Mononuclear cell (primary cell): ENCODE measurements around the gene ZNF213. TPM values are rescaled to one million over a fixed set of nuclear protein-coding genes. Genes with fewer than 3 reads are reported as not detected.

ENCODE experiments used
- H3K27me3 ChIP-seq: 2 replicates; pipeline ENCODE4 v1.6.0; 2011; ENCODE audit warnings: low read length, control low read depth; ENCODE audit not compliant: insufficient read depth
- H3K4me1 ChIP-seq: 2 replicates; pipeline ENCODE4 v1.5.1; 2011; ENCODE audit warnings: mild to moderate bottlenecking, low read length, control low read depth; ENCODE audit not compliant: insufficient read depth
- H3K4me3 ChIP-seq: 2 replicates; pipeline ENCODE4 v1.5.1; 2011; ENCODE audit warnings: mild to moderate bottlenecking, low read length, moderate library complexity
- H3K9me3 ChIP-seq: 2 replicates; pipeline ENCODE4 v1.5.1; 2011; ENCODE audit warnings: low read depth, mild to moderate bottlenecking, control low read depth, low read length
- total RNA-seq: library from RNA; depleted of rRNA; stranded (reverse); fragments of >200 nt; gene quantifications from one replicate; pipeline ENCODE4 v1.2.3, GENCODE V29; 2012

Gene ZNF213
- total RNA-seq, 1 donor, result 1.6 TPM

DNA sequence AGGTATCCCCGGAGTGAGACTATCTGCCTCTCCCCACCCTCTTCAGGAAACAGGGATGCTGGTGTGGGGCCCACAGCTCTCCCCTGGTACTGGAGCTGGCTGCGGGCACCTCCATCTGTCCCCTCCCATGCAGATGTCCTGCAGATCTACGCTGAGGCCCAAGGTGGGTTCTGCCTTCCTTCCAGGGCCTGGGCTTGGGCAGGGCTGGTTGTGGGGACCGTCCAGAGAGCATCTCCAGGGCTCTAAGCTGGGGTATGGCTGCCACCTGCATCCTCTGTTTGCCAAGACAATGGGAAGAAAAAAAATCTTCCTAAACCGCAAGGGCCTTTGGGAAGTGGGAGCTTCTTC, 12.9 kb downstream of the ZNF213 start:
- no peaks in the 10 kb centered on the region for H3K27me3 ChIP-seq
- H3K4me1 ChIP-seq, result peaks cover 34% of the 10 kb centered on the region
- no peak overlapping the region for H3K4me3 ChIP-seq
- H3K9me3 ChIP-seq, result no peaks in the 10 kb centered on the region

DNA sequence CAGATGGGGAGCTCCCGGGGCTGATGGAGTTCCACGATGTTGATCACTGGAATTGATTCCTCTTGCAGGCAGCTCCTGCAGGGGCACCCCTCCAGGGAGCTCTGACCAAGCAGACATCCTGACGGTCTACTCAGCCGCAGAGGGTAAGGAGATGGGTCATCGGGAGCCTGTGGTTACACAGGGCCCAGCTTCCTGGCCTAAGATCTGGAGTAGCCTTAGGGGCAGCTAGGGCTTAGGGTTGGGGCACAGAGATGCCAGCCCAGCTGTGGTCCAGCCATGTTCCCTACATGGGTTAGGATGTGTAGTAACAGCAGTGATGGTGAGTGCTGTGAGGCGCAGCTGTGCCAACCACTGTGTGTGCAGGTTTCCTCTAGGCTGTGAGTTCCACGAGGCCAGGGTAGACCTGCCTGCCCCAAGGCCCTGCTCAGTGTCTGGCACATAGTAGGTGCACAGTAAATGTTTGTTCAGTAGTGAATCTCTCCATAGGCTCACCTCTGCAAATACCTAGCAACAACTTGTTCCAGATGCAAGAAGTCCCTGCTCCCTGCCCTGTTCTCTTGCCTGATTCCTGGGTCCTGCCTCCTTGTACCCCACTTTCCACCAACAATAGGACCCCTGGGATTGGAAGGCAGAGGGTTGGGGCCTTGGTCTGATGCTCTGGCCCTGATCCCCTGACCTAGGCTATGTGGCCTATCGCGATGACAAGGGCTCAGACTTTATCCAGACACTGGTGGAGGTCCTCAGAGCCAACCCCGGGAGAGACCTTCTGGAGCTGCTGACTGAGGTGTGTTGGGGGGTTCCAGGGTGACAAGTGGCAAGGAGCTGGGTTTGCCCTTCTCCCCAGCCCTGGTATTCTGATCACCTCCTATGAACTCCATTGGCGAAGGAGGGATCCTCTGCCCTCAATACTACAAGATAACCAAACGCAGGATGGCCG, 13.7 kb downstream of the ZNF213 start:
- Histone ChIP-seq H3K4me3 (no peak overlapping the region), H3K9me3 (no peaks in the 10 kb centered on the region), H3K4me1 (peaks cover 34% of the 10 kb centered on the region), H3K27me3 (no peaks in the 10 kb centered on the region)

DNA sequence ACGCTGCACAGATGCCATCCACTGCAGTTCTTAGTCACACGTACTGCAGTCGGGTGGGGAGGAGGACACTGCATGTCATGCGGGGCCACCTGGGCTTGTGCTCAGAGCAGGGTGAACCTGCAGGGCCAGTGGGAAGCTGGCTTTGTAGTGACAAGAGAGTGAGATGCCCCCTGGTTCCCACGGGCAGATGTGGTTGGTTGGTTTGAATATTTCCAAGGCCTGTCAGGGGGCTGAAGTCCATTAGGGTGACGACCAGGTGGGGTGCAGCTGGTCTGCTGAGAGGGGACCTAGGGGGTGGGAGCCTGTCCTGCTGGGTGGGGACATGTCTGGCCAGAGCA, 14.3 kb downstream of the ZNF213 start:
- H3K4me1 ChIP-seq, result peaks cover 34% of the 10 kb centered on the region
- no peaks in the 10 kb centered on the region for H3K27me3 ChIP-seq
- no peak overlapping the region for H3K4me3 ChIP-seq
- no peaks in the 10 kb centered on the region for H3K9me3 ChIP-seq

DNA sequence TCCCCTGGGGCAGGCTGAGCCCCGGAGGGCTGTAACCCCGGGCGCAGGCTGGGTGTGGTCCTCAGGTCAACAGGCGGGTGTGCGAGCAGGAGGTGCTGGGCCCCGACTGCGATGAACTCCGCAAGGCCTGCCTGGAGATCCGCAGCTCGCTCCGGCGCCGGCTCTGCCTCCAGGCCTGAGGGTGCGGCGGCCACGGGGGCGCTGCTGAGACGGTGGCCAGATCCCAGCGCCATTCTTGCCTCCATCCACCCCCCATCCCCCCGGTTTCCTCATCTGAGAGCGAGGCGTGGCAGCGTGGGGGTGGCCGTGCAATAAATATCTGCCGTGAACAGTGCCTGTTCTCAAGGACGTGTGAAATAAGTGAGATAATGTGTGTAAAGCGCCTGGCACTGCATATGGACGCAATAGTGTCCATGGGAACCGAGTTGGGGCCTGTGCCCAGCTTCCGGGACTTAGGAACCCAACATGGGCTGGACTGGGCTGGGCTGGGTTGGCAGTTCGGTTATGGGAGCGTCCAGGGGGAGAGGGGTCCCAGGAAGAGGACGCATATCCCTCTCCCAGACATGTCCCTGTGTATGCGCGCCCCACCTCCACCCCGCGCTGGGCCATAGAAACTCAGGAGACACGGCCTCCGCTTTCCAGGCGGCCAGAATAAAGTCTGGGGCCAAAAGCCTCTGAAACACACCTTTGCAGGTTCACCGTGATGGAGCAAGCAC, 15.0 kb downstream of the ZNF213 start:
- Histone ChIP-seq H3K4me3 (peak overlapping the region; percentile 64), H3K4me1 (peaks cover 34% of the 10 kb centered on the region), H3K9me3 (no peaks in the 10 kb centered on the region), H3K27me3 (no peaks in the 10 kb centered on the region)

DNA sequence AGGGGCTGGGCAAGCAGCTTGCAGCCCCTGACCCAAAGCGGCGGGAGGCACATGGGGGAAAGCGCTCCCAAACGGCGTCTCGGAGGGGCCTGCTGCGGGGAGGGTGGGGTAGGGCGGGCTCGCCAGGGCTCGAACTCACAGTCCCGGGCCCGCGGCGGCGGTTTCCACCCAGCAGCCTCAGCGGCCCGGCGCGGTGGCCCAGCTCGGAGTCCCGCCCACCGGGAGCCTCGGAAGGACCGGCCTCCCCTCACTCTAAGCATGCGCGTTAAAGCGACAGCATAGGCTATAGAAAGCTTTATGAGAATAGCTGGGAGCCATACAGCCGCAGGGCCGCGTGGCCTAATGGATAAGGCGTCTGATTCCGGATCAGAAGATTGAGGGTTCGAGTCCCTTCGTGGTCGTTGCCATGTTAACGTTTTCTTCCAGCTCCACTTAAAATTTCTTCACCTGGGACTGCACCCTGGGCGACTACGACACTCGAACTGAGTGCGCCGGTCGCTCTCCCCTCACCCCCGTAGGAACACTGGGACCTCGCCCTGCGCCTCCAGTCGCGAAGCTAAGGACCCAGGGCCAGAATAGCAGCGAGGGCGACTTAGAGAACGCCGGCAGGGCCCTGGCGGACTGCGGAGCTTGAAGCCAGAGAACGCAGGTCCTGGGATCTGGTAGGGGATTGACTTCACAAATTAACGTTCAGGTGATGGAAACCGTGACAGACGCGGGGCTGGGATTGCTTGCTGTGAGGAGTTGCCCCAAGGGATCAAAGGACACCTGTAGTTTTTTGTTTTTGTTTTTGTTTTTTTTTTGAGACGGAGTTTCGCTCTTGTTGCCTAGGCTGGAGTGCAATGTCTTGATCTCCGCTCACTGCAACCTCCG, 15.8 kb downstream of the ZNF213 start:
- Histone ChIP-seq H3K9me3 (no peaks in the 10 kb centered on the region), H3K4me1 (peaks cover 34% of the 10 kb centered on the region), H3K4me3 (peak overlapping the region; percentile 64), H3K27me3 (no peaks in the 10 kb centered on the region)

DNA sequence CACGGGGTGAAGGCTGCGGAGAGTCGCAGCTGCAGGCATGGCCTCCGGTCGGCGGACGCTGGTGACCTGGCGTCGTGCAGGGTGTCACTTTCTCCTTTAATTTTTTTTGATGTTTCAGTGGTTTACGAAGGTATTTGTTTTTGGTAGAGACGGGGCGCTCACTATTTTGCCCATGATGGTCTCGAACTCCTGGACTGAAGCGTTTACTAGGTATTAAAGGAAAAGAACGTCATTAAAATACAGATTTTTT, 17.1 kb downstream of the ZNF213 start:
- peaks cover 34% of the 10 kb centered on the region for H3K4me1 ChIP-seq
- H3K9me3 ChIP-seq, result no peaks in the 10 kb centered on the region
- H3K27me3 ChIP-seq, result no peaks in the 10 kb centered on the region
- no peak overlapping the region for H3K4me3 ChIP-seq

DNA sequence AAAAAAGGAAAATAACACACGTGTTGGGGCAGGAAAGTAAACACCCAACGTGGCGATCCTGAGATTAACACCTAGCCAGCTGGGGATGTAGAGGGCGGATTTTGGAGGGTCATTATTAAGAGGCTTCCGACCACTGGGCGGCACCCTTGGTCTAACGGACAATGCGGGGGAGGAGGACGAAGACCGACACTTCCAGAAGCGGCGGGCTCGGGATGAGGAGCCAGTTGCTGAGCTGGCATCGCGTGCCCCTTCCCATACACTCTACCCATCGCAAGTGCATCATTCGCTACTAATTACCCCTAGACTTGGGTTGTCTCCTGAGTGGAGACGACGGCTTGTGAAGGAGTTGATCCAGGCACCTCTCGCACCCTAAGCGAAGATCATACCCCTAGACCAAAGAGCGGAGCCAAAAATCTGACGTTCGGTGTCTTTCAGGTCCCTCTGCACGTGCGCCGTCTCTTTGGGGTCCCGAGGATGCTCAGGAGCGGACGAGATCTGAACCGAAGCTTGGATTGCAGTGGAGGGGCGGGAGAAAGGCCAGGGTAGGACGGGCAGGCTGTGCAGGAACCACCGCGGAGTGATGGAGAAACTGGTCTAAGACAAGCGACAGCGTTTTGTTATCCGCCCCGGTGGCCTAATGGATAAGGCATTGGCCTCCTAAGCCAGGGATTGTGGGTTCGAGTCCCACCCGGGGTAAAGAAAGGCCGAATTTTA, 17.6 kb downstream of the ZNF213 start:
- peaks cover 37% of the 10 kb centered on the region for H3K4me1 ChIP-seq
- peaks cover 4% of the 10 kb centered on the region for H3K27me3 ChIP-seq
- no peak overlapping the region for H3K4me3 ChIP-seq
- no peaks in the 10 kb centered on the region for H3K9me3 ChIP-seq

DNA sequence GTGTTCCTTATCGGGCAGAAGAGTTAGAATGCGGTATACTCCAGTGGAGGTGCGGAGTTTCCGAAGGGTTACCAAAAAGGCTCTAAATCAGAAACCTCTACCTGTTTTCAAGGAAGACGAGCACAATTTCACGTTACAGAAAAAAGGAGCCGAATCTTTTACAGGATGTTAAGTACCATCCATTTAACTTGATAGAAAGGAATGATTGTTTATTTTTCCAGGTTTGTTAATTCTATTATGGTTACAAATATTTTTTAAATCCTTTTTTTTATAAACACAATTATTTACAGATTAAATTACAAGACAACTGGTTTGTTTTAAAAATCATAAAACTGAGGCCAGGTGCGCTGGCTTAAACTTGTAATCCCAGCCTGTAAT, 18.2 kb downstream of the ZNF213 start:
- no peaks in the 10 kb centered on the region for H3K9me3 ChIP-seq
- H3K4me1 ChIP-seq, result peaks cover 42% of the 10 kb centered on the region
- H3K27me3 ChIP-seq, result peaks cover 9% of the 10 kb centered on the region
- no peak overlapping the region for H3K4me3 ChIP-seq

DNA sequence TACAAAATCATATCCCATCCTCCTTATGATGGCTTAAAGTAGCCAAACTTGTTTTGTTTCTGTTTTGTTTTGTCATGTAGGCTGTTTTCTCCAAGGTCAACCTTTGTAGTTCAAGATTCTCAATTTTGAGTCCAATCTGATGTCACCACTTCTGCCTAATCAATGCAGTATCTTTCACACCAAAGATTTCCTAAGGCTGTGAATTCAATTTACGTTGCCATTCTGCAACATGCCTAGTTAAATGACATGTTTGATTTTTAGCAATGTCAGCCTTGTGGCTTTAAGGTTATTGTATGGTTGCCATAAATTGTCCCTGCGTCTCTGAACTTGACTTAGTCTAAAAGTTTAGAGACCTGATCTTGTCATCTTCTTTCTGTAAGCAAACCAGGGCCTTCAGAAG, 20.4 kb downstream of the ZNF213 start:
- no peaks in the 10 kb centered on the region for H3K9me3 ChIP-seq
- H3K4me3 ChIP-seq, result no peak overlapping the region
- peaks cover 52% of the 10 kb centered on the region for H3K4me1 ChIP-seq
- H3K27me3 ChIP-seq, result peaks cover 13% of the 10 kb centered on the region

DNA sequence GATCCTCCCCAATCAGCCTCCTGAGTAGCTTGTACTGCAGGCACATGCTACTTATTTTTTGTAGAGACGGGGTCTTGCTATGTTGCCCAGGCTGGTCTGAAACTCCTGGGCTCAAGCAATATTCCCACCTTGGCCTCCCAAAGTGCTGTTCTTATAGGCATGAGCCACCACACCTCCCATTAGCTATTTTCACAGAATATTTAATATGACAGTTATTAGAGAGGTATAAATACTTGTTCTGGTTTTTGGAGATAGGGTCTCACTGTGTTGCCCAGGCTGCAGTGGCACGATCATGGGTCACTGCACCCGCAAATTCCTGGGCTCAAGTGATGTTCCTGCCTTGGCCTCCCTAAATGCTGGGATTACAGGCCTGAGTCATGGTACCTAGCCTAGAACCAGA, 21.1 kb downstream of the ZNF213 start:
- Histone ChIP-seq H3K4me3 (no peak overlapping the region), H3K9me3 (no peaks in the 10 kb centered on the region), H3K27me3 (peaks cover 14% of the 10 kb centered on the region), H3K4me1 (peaks cover 46% of the 10 kb centered on the region)

DNA sequence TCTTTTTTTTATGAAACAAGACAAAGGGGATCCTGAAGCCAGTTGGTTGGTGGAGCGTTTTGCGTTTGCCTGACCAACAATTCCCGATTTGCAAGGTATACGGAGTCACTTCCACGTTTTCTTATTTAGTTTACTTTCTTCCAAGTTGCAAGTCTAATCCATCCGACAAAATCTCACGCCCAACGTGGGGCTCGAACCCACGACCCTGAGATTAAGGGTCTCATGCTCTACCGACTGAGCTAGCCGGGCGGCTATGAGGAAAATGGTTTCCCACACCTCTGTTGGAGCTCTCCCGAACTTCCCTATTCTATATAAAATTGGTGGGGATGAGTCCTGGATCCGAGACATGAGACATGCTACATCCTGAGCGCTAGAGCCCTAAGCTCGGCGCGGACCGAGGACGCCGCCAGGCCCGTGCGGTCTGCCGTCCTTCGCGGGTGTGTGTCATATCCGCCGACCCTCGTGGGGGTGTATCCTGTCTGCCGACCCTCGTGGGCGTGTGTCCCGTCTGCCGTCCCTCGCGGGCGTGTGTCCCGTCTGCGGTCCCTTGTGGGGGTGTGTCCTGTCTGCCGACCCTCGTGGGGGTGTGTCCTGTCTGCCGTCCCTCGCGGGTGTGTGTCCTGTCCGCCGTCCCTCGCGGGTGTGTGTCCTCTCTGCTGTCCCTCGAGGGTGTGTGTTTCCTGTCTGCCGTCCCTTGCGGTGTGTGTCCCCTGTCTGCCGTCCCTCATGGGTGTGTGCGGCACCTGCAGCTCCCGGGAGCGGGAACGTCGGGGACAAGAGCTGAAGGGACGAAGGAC, 22.6 kb downstream of the ZNF213 start:
- no peaks in the 10 kb centered on the region for H3K9me3 ChIP-seq
- H3K27me3 ChIP-seq, result peaks cover 17% of the 10 kb centered on the region
- H3K4me3 ChIP-seq, result peak overlapping the region; percentile 56
- H3K4me1 ChIP-seq, result peaks cover 33% of the 10 kb centered on the region

DNA sequence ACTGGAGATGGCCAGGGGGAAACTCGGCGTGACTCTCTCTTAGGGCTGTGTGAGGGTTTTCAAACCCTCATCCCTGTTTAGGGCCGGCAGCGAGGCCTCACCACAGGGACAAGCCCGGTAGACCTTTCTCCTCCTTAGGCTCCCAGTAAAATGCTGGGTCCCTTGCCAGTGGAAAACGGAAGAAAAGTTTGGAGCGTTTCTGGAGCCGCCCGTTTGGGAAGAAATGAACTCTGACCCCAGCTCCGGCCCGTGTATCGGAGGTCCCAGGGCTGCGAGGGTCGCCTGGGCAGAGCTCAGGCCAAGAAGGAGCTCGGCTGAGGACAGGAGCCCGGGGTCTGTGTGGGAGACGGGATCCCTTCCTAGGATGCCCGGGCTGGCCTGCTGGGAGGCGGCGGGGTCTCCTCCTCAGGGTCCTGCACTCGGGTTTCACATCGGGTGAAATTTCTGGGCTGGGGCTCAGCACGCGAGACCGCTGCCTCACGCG, 23.2 kb downstream of the ZNF213 start:
- Histone ChIP-seq H3K27me3 (peaks cover 17% of the 10 kb centered on the region), H3K4me1 (peaks cover 31% of the 10 kb centered on the region), H3K4me3 (peak overlapping the region; percentile 56), H3K9me3 (no peaks in the 10 kb centered on the region)

DNA sequence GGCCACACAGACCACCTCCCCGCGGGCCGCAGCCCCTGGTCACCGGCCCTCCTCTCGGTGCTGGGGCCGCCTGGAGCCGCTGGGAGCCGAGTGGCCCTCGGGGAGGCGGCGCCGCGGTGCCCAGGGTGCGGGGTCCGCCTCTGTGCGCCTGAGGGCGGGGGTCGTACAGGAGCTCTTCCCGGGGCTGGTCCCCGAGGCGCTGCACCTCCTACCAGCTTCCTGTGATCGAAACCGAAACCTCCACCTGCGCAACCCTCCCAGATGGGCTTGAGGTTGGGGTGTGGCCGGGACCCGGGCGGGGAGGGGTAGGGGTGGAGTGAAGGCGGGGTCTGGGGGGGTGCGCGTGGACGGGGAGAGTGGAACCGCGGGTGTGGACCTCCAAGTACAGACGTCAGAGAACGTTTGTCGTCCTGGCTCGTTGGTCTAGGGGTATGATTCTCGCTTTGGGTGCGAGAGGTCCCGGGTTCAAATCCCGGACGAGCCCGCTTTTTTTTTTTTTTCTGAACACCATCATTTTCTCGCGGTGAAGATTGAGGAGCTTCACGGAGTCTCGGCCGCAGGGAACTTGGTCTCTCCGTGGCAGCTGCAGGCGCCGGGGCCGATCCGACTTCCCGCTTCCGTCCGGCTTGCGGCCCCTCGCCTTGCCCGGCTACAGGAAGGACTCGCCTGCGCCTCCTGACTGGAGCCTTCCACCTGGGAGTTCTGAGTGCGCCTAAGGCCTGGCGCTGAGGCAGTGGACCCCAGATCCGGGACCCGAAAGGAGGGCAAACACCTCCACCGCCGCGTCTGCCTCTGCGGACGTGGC, 23.9 kb downstream of the ZNF213 start:
- Histone ChIP-seq H3K27me3 (peaks cover 17% of the 10 kb centered on the region), H3K9me3 (no peaks in the 10 kb centered on the region), H3K4me3 (peak overlapping the region; percentile 56), H3K4me1 (peaks cover 31% of the 10 kb centered on the region)
